ENCODE results near the gene F2R.

Gene F2R

GRCh38 chr5:76746677-76747076, 30.8 kb downstream of the F2R start:
- H3K27me3 ChIP-seq (replicated peaks; ENCODE audit: insufficient read depth, low read length) = no peaks in the 10 kb centered on the region
- no peak for DNase-seq
- no peak overlapping the region for H3K4me3 ChIP-seq (ENCODE audit: low read length)
- H3K4me2 ChIP-seq (ENCODE audit: low read depth, low read length) = no peak overlapping the region
- TF ChIP-seq EZH2phosphoT487 (IDR thresholded peaks at IDR 0.05; ENCODE audit: low read length) (no peak), EZH2 (optimal IDR thresholded peaks at IDR 0.05; ENCODE audit: low read depth, low read length) (no peak), CTCF (IDR thresholded peaks at IDR 0.05; ENCODE audit: low read length) (peak; percentile 16; the same call in 1 of the 2 replicates)
- H3F3A ChIP-seq (ENCODE audit: insufficient read depth, low read length) = peaks cover 4% of the 10 kb centered on the region
- no peak overlapping the region for H3K9ac ChIP-seq (ENCODE audit: low read length)
- H3K9me3 ChIP-seq (replicated peaks; ENCODE audit: insufficient read depth, low read length) = no peaks in the 10 kb centered on the region
- H3K36me3 ChIP-seq (replicated peaks; ENCODE audit: insufficient read depth, low read length) = no peaks in the 10 kb centered on the region
- peaks cover 5% of the 10 kb centered on the region for H3K4me1 ChIP-seq (ENCODE audit: low read length)
- H3K9me2 ChIP-seq (replicated peaks; ENCODE audit: insufficient read depth, low read length) = no peaks in the 10 kb centered on the region
- no peaks in the 10 kb centered on the region for H3K79me2 ChIP-seq (ENCODE audit: low read length)
- no peaks in the 10 kb centered on the region for H4K20me1 ChIP-seq (ENCODE audit: insufficient read depth, low read length)
- no peak overlapping the region for H3K27ac ChIP-seq (ENCODE audit: low read length)
- H2AFZ ChIP-seq (ENCODE audit: low read length) = no peak overlapping the region

DNA sequence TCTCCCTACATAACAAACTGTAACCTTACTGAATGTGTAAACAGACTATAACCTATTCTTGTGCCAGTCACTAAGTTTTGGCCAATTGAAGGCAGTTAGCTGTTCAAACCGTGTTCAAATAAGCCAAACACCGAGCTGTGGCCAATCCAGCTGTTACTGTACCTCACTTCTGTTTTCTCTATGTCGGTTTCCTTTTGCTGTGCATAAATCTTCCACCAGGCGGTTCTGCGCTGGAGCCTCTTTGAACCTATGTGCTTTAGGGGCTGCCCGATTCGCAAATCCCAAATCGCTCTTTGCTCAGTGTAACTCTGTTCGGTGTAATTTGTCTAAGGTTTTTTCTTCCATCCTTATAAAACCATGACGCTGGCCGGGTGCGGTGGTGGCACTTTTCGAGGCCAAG, 31.8 kb downstream of the F2R start:
- H3K27me3 ChIP-seq (replicated peaks; ENCODE audit: insufficient read depth, low read length) = no peaks in the 10 kb centered on the region
- H3K9ac ChIP-seq (ENCODE audit: low read length) = no peak overlapping the region
- no peak overlapping the region for H3K4me3 ChIP-seq (ENCODE audit: low read length)
- H3K27ac ChIP-seq (ENCODE audit: low read length) = no peak overlapping the region
- H3F3A ChIP-seq (ENCODE audit: insufficient read depth, low read length) = no peaks in the 10 kb centered on the region
- DNase-seq = no peak
- no peaks in the 10 kb centered on the region for H4K20me1 ChIP-seq (ENCODE audit: insufficient read depth, low read length)
- no peaks in the 10 kb centered on the region for H3K4me1 ChIP-seq (ENCODE audit: low read length)
- H3K9me3 ChIP-seq (replicated peaks; ENCODE audit: insufficient read depth, low read length) = no peaks in the 10 kb centered on the region
- TF ChIP-seq EZH2phosphoT487 (IDR thresholded peaks at IDR 0.05; ENCODE audit: low read length) = no peak
- TF ChIP-seq EZH2 (optimal IDR thresholded peaks at IDR 0.05; ENCODE audit: low read depth, low read length) = no peak
- no peak for TF ChIP-seq CTCF (IDR thresholded peaks at IDR 0.05; ENCODE audit: low read length)
- H3K79me2 ChIP-seq (ENCODE audit: low read length) = no peaks in the 10 kb centered on the region
- no peaks in the 10 kb centered on the region for H3K9me2 ChIP-seq (replicated peaks; ENCODE audit: insufficient read depth, low read length)
- H2AFZ ChIP-seq (ENCODE audit: low read length) = no peak overlapping the region
- no peak overlapping the region for H3K4me2 ChIP-seq (ENCODE audit: low read depth, low read length)
- no peaks in the 10 kb centered on the region for H3K36me3 ChIP-seq (replicated peaks; ENCODE audit: insufficient read depth, low read length)

- no peaks in the 10 kb centered on the region for H3K9me2 ChIP-seq (replicated peaks; ENCODE audit: insufficient read depth, low read length)
- no peaks in the 10 kb centered on the region for H3K27me3 ChIP-seq (replicated peaks; ENCODE audit: insufficient read depth, low read length)
- H3K4me3 ChIP-seq (ENCODE audit: low read length) = no peak overlapping the region
- no peak overlapping the region for H3K4me2 ChIP-seq (ENCODE audit: low read depth, low read length)
- no peak overlapping the region for H3K27ac ChIP-seq (ENCODE audit: low read length)
- H3K9me3 ChIP-seq (replicated peaks; ENCODE audit: insufficient read depth, low read length) = no peaks in the 10 kb centered on the region
- no peaks in the 10 kb centered on the region for H4K20me1 ChIP-seq (ENCODE audit: insufficient read depth, low read length)
- H2AFZ ChIP-seq (ENCODE audit: low read length) = no peak overlapping the region
- no peaks in the 10 kb centered on the region for H3K36me3 ChIP-seq (replicated peaks; ENCODE audit: insufficient read depth, low read length)
- H3K4me1 ChIP-seq (ENCODE audit: low read length) = no peaks in the 10 kb centered on the region
- DNase-seq = no peak
- TF ChIP-seq CTCF (IDR thresholded peaks at IDR 0.05; ENCODE audit: low read length) (no peak), EZH2 (optimal IDR thresholded peaks at IDR 0.05; ENCODE audit: low read depth, low read length) (no peak), EZH2phosphoT487 (IDR thresholded peaks at IDR 0.05; ENCODE audit: low read length) (no peak)
- no peak overlapping the region for H3K9ac ChIP-seq (ENCODE audit: low read length)
- H3F3A ChIP-seq (ENCODE audit: insufficient read depth, low read length) = no peaks in the 10 kb centered on the region
- H3K79me2 ChIP-seq (ENCODE audit: low read length) = no peaks in the 10 kb centered on the region
Measured at GRCh38 chr5:76751291-76751690, 35.4 kb downstream of the F2R start.

Data from MM.1S (cell line).